Muscle layer of colon (tissue), 2 donors: ENCODE results near the gene SLC12A7.
"Not testable (repeated sequence)": the region's sequence is repeated elsewhere in the genome, so short reads cannot be mapped to it uniquely, and the experiment has no call there.

Experiments used
- H3K27ac ChIP-seq: one replicate; pipeline ENCODE4 v1.7.0; 2013; ENCODE audit warnings: low read depth, mild to moderate bottlenecking, low read length, moderate library complexity
- H3K27me3 ChIP-seq, 2 donors: one replicate each; pipeline ENCODE4 v1.7.0; 2013; ENCODE audit warnings: low read length in 2 of 2, mild to moderate bottlenecking in 2 of 2; ENCODE audit not compliant: insufficient read depth in 2 of 2, control insufficient read depth in 1 of 2
- H3K36me3 ChIP-seq: one replicate; pipeline ENCODE4 v1.7.0; 2013; ENCODE audit warnings: mild to moderate bottlenecking, low read length; ENCODE audit not compliant: insufficient read depth
- H3K4me1 ChIP-seq: one replicate; pipeline ENCODE4 v1.7.0; 2013; ENCODE audit warnings: mild to moderate bottlenecking, low read length; ENCODE audit not compliant: insufficient read depth
- H3K4me3 ChIP-seq, 2 donors: one replicate each; pipeline ENCODE4 v1.7.0; 2013; ENCODE audit warnings: low read length in 2 of 2, low read depth in 1 of 2, mild to moderate bottlenecking in 1 of 2, moderate library complexity in 1 of 2
- H3K9ac ChIP-seq: one replicate; pipeline ENCODE4 v1.7.0; 2013; ENCODE audit warnings: low read length
- H3K9me3 ChIP-seq: one replicate; pipeline ENCODE4 v1.7.0; 2013; ENCODE audit warnings: mild to moderate bottlenecking, low read length
- donor health status: abdominal sarcoma.
- donor health status: Adenocarcinoma of cecum.

The SLC12A7 gene

GRCh38 chr5:1004461-1005248, 107.2 kb downstream of the SLC12A7 start:
- no peak overlapping the region for H3K9ac ChIP-seq
- peak overlapping the region; percentile 50 to 64 for H3K4me3 ChIP-seq
- no peak overlapping the region for H3K27ac ChIP-seq
- H3K4me1 ChIP-seq: peaks cover 3% of the 10 kb centered on the region
- H3K9me3 ChIP-seq: no peaks in the 10 kb centered on the region
- no peaks in the 10 kb centered on the region for H3K36me3 ChIP-seq
- peaks cover 2 to 16% of the 10 kb centered on the region in 2 donors for H3K27me3 ChIP-seq

- peaks cover 5% of the 10 kb centered on the region for H3K4me1 ChIP-seq
- H3K27me3 ChIP-seq: peaks cover 0 to 11% of the 10 kb centered on the region in 2 donors
- H3K4me3 ChIP-seq: no peak overlapping the region
- H3K9me3 ChIP-seq: no peaks in the 10 kb centered on the region
- H3K9ac ChIP-seq: no peak overlapping the region
- H3K36me3 ChIP-seq: no peaks in the 10 kb centered on the region
- no peak overlapping the region for H3K27ac ChIP-seq
These were observed 108.4 kb downstream of the SLC12A7 start for GRCh38 chr5:1003296-1003937.

GRCh38 chr5:1002836-1003235, 109.0 kb downstream of the SLC12A7 start:
- H3K9me3 ChIP-seq: no peaks in the 10 kb centered on the region
- H3K36me3 ChIP-seq: no peaks in the 10 kb centered on the region
- H3K4me1 ChIP-seq: peaks cover 7% of the 10 kb centered on the region
- H3K4me3 ChIP-seq: no peak overlapping the region
- H3K27ac ChIP-seq: no peak overlapping the region
- peaks cover 0 to 6% of the 10 kb centered on the region in 2 donors for H3K27me3 ChIP-seq
- H3K9ac ChIP-seq: no peak overlapping the region

GRCh38 chr5:1002271-1002546, 109.7 kb downstream of the SLC12A7 start:
- H3K9me3 ChIP-seq: no peaks in the 10 kb centered on the region
- no peak overlapping the region for H3K4me3 ChIP-seq
- no peak overlapping the region for H3K27ac ChIP-seq
- H3K4me1 ChIP-seq: peaks cover 7% of the 10 kb centered on the region
- H3K36me3 ChIP-seq: no peaks in the 10 kb centered on the region
- no peak overlapping the region for H3K9ac ChIP-seq
- H3K27me3 ChIP-seq: peaks cover 0 to 6% of the 10 kb centered on the region in 2 donors

GRCh38 chr5:1001406-1002270, 110.2 kb downstream of the SLC12A7 start:
- H3K27me3 ChIP-seq: peaks cover 0 to 6% of the 10 kb centered on the region in 2 donors
- H3K36me3 ChIP-seq: no peaks in the 10 kb centered on the region
- no peak overlapping the region for H3K9ac ChIP-seq
- H3K4me1 ChIP-seq: peaks cover 7% of the 10 kb centered on the region
- H3K27ac ChIP-seq: no peak overlapping the region
- no peaks in the 10 kb centered on the region for H3K9me3 ChIP-seq
- H3K4me3 ChIP-seq: no peak overlapping the region

- H3K4me3 ChIP-seq, H3K27me3 ChIP-seq, H3K27ac ChIP-seq, H3K4me1 ChIP-seq, H3K9me3 ChIP-seq, H3K9ac ChIP-seq, H3K36me3 ChIP-seq: not testable (repeated sequence)
These were observed 111.0 kb downstream of the SLC12A7 start for GRCh38 chr5:1000831-1001230.
